Brain pericyte (primary cell): ENCODE results near the gene CRYBA4.

Experiments used
- DNase-seq: peaks from one replicate; pipeline ENCODE4 v3.0.0-alpha.2; 2012; ENCODE audit warnings: low read depth, low spot score

CRYBA4 gene

GRCh38 chr22:26621663-26622062 lies at the start of gene CRYBA4:
TSS of gene CRYBA4 (plus strand) at chr22:26621963. CDS start at chr22:26622597, 634 bp downstream.
- no peak for DNase-seq

DNA sequence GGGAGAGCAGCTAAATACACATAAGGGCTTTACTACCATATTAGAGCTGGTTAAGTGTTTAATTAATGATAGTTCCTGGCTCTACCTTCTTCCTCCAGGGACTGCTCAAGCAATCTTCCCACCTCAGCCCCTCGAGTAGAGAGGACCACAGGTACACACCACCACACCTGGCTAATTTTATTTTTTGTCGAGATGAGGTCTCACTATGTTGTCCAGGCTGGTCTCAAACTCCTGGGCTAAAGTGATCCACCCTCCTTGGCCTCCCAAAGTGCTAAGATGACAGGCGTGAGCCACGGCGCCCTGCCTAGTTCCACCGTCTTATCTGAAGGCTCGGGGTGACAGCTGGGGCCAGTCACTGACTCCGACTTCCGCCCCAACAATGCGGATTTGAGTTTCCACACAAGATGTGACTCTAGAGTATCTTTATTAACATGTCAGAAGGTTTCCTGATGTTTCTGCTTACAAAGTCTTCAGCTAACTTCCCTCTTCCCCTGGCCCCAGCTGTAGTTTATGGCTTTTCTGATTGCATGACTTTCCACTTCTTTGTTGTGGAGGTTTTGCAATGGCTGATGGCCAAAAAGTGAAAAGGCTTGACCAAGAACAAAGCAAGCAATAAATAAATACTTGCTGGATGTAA lies 48.6 kb upstream of the CRYBA4 start:
- DNase-seq: no peak

GRCh38 chr22:26574001-26574723 lies 47.6 kb upstream of the CRYBA4 start:
- no peak for DNase-seq

DNA sequence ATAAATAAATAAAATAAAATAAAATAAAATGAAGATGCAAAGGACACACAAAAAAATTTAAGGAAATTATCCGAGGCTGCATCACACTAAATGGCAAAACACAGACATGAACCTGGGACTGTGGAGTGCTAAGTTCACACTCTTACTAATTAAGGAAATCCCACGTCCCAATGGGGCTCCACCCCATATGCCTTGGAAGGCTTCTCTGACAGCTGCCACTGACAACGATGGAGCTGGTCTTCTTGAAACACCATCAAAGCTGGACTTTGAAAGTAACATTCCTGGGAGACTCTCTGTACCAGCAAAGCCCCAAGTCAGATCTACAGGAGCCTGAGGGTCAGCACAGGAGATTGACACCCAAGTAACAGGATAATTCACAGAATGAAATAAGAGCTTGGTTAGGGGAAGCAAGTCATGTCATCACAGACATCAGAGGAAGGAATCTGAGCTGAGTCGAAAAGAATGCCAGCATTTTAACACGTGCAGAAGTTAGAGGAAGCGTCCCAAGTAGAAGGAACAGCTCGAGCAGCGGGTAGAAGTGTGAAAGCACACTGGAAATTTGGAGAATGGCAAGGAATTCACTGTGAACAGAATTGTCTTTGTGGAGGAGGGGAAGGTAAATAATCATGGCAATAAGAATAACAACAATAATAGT lies 45.6 kb upstream of the CRYBA4 start:
- no peak for DNase-seq

- no peak for DNase-seq
These were observed 44.7 kb upstream of the CRYBA4 start for GRCh38 chr22:26577081-26577480.

DNA sequence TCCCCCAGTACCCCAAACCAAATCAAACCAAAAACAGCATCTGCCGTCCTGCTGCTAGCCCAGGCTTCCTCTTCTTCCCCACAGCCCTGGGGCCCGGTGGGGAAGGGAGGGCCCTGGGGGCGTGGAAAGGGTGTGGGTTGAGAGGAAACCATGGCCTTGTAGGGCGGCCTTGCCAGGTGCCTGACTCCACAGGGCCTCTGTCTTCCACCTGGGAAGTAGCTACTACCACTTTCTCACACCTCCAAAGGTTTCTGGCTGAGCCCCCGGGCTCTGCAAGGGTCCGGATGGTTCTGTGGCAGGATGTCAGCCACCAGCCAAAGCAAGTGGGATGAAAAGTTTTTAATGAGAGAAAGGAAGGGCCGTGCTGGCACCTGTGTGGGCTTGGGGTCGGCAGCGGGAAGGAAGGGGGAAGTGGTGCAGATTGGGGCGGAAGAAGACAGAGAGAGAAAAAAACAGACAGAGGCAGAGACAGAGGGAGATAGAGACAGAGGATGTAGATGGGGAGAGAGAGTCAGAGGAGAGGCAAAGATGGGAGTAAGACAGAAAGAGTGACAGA lies 42.4 kb upstream of the CRYBA4 start:
- DNase-seq: no peak

DNA sequence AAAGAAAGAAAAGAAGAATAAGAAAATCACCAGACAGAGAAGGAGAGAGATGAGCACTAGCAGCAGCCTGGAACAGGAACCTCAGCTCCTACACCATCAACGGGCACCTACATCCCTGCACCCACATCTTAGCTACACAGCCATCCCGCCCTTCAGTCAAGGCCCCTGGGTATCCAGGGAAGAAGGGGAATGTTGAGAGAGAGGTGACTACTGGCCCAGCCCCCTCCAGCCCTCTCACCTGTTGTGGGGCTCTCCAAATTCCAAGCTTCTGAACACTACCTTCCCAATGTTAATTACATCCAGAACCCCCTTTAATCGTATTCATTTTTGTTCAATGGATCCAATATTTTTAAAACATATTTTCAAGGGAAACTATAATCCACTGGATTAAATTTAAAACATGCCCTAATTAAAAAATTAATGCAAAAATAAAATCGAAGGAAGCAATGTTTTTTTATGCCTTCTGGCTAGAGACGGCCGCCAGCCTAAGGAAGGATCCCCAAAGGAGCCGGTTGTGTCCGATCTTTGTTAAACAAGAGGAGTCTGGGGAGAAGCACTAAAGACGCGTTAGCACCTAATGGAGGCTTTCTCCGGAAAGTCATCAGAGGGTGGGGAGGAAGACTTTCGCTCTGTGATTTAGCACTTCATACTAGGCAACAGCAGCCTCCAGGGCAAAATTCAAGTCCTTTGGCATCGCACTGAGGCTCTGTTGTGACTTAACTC lies 41.4 kb upstream of the CRYBA4 start:
- DNase-seq: no peak

- DNase-seq: no peak
These were observed 40.7 kb upstream of the CRYBA4 start for GRCh38 chr22:26581026-26581425.

- DNase-seq: no peak
These were observed 40.1 kb upstream of the CRYBA4 start for GRCh38 chr22:26581633-26582168.

DNA sequence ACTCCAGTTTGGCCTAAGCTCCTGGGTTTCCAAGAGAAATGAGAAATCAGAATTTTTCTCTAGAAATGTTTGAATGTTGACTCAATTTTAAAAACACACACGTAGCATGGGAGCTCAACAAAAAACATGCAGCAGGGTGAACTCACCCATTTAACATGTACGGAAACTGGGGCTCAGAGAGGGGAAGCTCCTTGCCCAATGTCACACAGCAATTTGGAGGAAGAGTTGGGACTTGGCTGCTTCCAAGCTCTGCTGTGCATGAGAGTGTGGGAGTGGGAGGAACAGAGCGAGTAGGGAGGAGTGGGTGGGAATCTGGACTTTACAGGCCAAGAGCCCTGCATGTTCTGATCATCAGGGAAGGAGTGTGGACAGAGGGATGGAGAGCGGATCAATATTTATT lies 37.8 kb upstream of the CRYBA4 start:
- no peak for DNase-seq

DNA sequence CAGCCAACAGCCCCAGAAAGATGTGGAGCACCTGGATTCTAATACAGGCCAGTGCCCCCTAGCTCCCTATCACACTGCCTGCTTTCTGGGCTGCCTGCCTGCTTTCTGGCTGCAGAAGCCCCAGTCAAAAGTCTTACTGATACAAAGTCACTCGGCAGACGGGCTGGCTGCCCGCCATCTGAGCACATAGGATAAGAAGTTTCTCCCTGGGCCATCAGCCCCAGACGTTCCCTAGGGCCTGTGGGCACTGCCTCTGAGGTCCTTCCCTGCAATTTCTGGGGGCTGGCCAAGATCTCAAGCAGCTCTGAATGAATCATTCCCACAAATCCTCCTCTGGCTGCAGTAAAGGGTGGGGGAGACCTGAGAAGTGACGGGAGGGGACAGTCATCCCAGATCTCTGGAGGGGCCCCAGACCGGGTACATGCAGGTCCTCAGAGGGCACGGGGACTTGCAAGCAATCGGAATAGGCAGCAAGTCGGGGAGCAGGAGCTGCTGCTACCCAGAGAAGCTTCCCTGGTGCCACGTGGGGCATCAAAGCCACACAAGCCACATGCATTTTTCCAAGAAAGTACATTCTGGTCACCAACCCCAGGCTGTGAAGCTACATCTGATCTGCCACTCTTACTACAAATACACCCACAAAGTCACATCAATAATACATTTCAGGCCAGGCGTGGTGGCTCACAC lies 36.5 kb upstream of the CRYBA4 start:
- no peak for DNase-seq

DNA sequence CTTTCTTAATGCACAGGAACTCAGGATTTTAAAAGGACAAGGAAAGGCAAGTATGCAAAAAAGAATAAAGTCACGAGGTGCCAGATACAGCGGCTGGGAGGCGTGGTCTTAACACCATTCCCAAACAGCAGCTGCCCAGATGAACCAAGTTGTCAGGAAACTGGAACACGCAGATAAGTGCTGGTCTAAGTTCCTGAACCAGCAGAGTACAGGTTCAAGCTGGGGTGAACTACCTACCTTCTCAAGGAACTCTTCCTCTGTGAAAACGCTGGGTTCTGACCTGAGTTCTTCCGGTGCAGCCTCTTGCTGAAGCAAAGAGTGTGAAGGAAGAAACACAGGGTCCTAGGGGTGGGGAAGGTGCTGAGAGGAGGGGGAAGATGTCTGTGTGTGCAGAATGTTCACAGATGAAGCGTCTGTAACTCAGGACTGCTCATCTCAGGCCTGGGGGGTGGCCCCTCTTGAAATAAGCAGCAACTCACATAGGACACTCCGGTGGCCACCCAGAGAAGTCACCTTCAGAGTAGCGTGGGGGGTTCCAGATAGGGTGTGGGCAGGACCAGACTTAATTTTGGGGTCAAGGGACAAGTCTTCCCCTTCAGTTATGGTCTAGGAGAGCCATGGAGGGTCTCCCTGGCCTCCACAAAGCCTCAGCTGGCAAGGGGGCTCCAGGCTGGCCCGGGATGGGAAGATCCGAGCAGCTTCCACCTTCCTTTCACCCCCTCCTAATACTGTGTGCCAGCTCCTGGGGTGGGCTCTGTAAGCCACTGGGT lies 35.0 kb upstream of the CRYBA4 start:
- no peak for DNase-seq

GRCh38 chr22:26587991-26588613 lies 33.7 kb upstream of the CRYBA4 start:
- DNase-seq: no peak

GRCh38 chr22:26588729-26589366 lies 32.9 kb upstream of the CRYBA4 start:
- no peak for DNase-seq

GRCh38 chr22:26589367-26589844 lies 32.4 kb upstream of the CRYBA4 start:
- DNase-seq: no peak

DNA sequence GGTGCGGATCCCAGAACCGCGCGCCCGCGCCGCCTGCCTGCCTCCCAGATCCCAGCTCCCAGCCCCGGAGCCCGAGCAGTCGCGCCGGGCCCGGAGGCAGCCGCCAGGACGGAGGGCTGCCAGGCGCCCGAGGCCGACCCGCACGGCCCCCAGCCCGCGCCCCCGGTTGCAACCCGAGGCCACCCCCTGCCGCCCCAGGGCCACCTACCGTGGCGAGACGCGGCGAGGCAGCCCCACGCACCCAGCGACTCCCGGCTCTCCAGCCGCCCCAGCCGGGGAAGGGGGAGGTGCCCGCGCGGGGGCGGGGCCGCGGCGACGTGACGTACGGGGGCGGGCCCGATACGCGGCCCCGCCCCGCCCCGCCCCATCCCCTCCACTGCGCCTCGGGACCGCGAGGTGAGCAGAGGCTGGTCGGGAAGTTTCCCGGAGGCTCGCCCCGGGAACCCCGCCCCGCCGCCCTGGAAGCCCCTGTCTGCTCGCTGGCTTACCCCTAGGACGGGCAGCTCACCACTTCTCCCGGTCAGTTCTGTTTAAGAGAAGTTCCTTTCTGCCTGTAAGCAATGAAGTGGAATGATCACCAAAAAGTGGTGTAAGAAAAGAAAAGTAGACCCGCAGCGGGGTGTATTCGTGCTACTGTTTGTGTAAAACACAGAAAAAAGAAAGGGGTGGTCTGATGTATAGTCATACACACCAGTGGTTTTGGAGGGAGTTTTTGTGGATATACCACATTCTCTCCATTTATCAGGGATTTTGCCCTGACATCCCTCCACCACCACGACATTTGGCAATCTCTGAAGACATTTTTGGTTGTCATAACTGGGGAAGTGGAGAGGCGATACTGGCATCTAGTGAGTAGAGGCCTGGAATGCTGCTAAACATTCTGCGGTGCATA lies 31.7 kb upstream of the CRYBA4 start, which contains the start of gene TPST2:
TPST2 (minus strand) TSS at position 288 of the 892 bp plus-strand sequence. CDS start 48,502 bp downstream, outside the sequence.
- no peak for DNase-seq

DNA sequence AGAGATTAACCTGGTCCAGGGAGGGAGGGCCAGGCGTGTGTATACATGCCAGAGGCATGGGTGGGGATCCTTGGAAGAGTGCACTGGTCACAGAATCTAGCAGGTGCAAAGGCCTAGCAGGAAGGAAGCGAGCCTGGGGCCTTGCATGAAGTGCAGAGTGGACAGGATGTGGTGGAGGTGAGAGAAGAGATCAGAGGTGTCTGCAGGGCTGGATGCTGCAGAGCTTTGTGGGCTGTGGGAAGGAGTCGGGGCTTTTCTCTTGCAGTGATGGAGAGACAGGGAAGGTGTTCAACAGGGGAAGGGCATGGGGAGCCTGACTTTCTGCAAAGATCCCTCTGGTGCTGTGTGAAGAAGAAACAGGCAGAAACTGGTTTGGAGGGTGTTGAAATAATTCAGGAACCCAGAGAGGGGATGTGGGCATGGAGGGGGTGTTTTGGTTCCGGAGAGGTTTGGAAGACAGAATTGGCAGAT lies 29.3 kb upstream of the CRYBA4 start:
- no peak for DNase-seq

- no peak for DNase-seq
These were observed 28.0 kb upstream of the CRYBA4 start for GRCh38 chr22:26593763-26594162.
